Fibroblast of mammary gland (primary cell): ENCODE data around the gene TOR4A.
A peak's percentile ranks its signal among the peaks of the same experiment; 100 is the strongest.

Experiments
- DNase-seq: peaks from one replicate; pipeline ENCODE4 v3.0.0-alpha.2; 2010; ENCODE audit warnings: low read depth
- H3K4me3 ChIP-seq: 2 replicates; pipeline ENCODE4 v1.5.1; 2011; ENCODE audit warnings: low read depth, mild to moderate bottlenecking, low read length, moderate library complexity; ENCODE audit not compliant: control insufficient read depth
- TF ChIP-seq, protein P1 (sequence below): conservative IDR thresholded peaks from 2 replicates; pipeline ENCODE4 v1.5.1; 2011; ENCODE audit warnings: low read depth, low read length, inconsistent platforms; ENCODE audit not compliant: control insufficient read depth, insufficient read depth

Gene TOR4A

DNA sequence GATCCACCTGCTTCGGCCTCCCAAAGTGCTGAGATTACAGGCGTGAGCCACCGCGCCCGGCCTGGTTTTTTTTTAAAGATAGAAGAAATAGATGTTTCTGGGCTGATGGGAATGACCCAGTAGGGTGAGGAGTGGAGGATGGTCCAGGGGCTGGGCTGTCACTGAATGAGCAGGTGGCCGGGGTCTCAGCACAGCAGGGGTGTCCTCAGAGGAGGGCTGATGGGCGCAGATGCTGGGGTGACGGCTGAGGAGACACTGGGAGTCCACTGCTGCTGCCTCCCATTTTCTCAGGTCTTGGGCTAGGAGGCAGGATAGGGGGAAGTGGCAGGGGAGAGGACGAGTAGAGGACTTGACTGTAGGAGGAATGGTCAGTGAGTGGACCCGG lies 2.3 kb upstream of the TOR4A start:
- DNase-seq: no peak
- no peak overlapping the region for H3K4me3 ChIP-seq

DNA sequence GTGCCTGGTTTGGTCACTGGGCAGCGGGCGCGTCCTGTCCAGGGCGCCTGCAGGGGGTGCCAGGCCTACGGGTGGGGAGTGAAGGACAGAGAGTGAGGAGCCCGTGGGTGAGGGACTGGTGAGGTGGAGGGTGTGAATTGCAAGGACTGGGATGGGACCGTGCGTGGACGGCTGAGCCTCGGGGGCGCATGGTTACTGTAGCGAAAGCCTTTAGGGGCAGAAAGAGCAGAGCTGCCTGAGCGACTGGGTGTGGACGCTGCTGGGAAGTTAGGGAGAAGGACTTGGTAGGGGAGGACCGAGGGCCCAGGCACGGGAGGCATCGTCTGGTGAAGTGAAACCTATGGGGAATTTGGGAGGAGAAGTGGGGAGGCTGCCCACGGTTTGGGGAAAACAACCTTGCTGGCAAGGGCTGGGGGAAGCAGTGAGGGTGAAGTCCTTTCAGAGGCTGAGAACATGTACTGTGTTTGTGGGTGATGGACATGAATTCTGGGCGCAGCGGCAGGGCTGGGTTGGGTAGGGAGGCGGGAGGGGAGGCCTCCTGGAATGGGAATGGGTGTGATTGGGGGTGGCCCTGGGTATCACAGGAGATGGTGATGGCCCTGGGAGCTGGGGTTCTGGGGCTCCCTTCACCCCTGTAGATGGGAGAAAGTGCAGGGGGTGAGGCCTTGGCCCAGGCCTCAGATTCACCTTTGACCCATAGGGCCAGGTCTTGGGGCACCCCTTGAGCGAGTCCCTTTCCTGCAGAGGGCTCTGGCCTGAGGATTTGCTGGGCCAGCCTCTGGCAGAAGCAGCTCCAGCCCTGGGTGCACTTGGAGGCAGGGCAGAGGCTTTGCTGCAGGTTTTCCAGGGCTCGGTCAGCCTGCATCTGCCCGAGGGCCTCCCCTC lies 1.7 kb upstream of the TOR4A start:
- DNase-seq: no peak
- TF ChIP-seq, protein P1, sequence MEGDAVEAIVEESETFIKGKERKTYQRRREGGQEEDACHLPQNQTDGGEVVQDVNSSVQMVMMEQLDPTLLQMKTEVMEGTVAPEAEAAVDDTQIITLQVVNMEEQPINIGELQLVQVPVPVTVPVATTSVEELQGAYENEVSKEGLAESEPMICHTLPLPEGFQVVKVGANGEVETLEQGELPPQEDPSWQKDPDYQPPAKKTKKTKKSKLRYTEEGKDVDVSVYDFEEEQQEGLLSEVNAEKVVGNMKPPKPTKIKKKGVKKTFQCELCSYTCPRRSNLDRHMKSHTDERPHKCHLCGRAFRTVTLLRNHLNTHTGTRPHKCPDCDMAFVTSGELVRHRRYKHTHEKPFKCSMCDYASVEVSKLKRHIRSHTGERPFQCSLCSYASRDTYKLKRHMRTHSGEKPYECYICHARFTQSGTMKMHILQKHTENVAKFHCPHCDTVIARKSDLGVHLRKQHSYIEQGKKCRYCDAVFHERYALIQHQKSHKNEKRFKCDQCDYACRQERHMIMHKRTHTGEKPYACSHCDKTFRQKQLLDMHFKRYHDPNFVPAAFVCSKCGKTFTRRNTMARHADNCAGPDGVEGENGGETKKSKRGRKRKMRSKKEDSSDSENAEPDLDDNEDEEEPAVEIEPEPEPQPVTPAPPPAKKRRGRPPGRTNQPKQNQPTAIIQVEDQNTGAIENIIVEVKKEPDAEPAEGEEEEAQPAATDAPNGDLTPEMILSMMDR: no peak
- no peak overlapping the region for H3K4me3 ChIP-seq

More for the DNA sequence above, 2.3 kb upstream of the TOR4A start:
- TF ChIP-seq, protein P1: no peak

DNA sequence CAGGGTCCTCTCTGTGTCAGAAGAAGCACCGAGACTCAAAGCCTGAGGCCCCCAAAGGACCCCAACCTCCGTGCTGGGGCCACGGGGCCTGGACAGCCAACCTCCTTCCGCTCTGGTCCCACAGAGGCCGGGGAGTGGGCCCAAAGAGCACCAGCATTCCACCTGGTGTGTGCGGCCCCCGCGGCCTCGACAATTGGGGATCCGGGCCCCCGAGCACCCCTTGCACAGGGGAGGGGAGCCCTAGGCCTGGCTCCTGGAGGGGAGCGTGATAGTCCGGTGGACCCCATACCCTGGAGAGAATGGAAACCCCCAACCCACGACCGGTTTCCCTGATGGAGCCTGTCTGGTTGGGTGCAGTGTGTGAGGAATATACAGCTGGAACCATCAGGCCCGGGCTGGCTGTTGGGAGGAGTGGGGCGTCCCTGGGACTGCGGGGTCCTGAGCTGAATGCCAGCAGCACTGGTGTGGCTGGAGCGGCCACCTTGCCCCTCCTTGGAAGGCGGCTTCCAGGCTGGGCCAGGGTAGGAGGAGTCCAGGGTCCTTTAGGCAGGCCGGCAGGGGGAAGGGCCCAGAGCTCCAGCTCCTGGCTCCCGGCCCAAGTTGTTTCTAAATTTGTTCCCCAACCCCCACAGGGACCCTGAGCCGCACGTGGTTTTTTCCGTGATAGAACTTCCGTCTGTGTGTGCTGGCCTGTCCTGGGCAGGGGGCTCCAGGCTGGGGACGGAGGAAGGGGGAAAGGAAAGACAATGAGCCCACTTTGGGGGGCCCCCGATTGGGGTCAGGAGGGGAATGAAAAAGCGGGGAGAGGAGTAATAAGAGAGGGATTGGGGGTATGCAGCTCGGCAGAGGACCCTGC lies 825 bp upstream of the TOR4A start:
- TF ChIP-seq, protein P1: no peak
- DNase-seq: peak; percentile 51
- peak overlapping the region; percentile 63 for H3K4me3 ChIP-seq

DNA sequence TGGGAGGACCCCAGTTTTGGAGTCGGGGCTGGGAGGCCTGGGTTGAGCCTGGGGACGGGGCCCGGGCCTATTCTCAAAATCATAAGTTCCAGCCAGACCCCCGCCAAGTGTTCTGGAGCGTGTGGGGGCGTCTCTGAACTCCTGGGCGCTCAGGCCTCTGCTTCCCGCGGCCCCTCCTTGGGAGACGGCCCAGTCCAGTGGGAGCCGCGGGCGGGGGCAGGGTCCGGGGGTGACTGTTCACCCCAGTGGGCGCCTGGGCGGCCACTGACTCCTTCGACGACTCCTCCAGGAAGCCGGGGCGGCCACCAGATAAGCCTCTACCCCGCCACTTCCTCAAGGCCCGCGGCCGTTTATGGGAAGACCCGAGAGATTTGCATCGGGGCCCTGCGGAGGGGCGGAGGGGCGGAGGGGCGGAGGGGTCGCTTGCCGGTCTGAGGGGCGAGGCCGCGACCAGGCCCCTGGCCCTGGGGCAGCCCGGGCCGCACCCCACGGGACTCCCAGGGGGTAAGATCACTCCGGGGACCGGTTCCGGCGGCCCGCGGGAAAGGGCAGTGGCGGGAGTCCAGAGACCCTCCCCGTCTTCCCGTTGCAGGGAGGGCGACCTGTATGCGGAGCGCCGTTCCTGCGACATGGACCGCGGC lies 655 bp downstream of the TOR4A start:
- DNase-seq: no peak
- H3K4me3 ChIP-seq: peak overlapping the region; percentile 63
- TF ChIP-seq, protein P1: no peak

DNA sequence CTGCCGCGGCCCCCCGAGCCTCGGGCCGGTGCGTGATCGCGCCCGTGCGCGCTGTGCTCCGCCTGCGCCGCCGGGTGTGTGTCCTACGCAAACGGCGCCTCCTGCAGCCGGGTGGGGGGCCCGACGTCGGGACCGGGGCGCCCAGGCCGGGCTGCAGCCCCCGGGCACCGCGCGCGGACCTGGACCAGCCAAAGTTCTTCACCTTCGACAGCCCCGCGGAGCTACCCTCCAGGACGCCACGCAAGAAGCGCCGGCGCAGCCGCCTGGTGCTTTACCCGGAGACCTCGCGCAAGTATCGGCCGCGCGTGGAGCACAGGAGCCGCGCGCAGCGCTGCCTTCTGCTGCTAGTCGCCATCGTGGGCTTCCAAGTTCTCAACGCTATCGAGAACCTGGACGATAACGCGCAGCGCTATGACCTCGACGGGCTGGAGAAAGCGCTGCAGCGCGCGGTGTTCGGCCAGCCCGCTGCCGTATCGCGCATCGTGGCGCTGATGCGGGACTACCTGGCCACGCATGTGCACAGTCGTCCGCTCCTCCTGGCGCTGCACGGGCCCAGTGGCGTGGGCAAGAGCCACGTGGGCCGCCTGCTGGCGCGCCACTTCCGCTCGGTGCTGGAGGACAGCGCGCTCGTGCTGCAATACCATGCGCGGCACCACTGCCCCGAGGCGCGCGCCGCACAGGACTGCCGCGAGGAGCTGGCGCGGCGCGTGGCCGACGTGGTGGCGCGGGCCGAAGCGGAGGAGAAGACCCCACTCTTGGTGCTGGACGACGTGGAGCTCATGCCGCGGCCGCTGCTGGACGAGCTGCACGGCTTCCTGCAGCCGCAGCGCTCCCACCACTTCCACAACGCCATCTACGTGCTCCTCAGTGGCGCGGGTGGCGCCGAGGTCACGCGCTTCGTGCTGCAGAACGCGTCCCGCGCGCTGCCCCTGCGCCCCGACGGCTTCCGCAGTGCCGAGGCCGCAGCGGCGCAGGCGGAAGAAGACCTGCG lies 1.5 kb downstream of the TOR4A start:
- TF ChIP-seq, protein P1: no peak
- no peak for DNase-seq
- H3K4me3 ChIP-seq: no peak overlapping the region
